Activated CD8-positive, alpha-beta T cell treated with anti-CD3 and anti-CD28 coated beads for 36 hours (primary cell): Measurements from ENCODE around the gene TUFT1. TPM values are rescaled to one million over a fixed set of nuclear protein-coding genes. Genes with fewer than 3 reads are reported as not detected.

Source experiments
- ATAC-seq: fragments of 200-7000 bp; cut with Tn5 transposase; one replicate; pipeline ENCODE4 v1.10.0; 2021; ENCODE audit warnings: mild to moderate bottlenecking, moderate library complexity
- CTCF ChIA-PET: fragments of 350-600 bp; sonication (Branson Sonifier 250); formaldehyde crosslinking; loops from one replicate; lab custom pipeline; 2021; ENCODE audit warnings: antibody characterized with exemption; lab: Charles Lee
- POLR2A ChIA-PET: fragments of 350-600 bp; sonication (Branson Sonifier 250); formaldehyde crosslinking; loops from one replicate; lab custom pipeline; 2021; ENCODE audit warnings: antibody characterized with exemption; lab: Charles Lee
- DNase-seq: peaks from one replicate; pipeline ENCODE4 v3.0.0-alpha.2; 2020
- H3K27ac Mint-ChIP-seq: one replicate; pipeline ENCODE4 v1.8.0; 2021; ENCODE audit warnings: mild to moderate bottlenecking, mixed read lengths
- H3K27me3 Mint-ChIP-seq: one replicate; pipeline ENCODE4 v1.8.0; 2021; ENCODE audit warnings: mixed read lengths
- H3K36me3 Mint-ChIP-seq: one replicate; pipeline ENCODE4 v1.8.0; 2021; ENCODE audit warnings: low read depth, mixed read lengths
- H3K4me1 Mint-ChIP-seq: one replicate; pipeline ENCODE4 v1.8.0; 2021; ENCODE audit warnings: low read depth, mixed read lengths
- H3K4me3 Mint-ChIP-seq: one replicate; pipeline ENCODE4 v1.8.0; 2021; ENCODE audit warnings: mild to moderate bottlenecking, moderate library complexity, mixed read lengths
- H3K9me3 Mint-ChIP-seq: one replicate; pipeline ENCODE4 v1.8.0; 2021; ENCODE audit warnings: mixed read lengths
- CTCF ChIP-seq: fragments of 200-600 bp; IDR thresholded peaks from one replicate; pipeline ENCODE4 v1.8.0; 2022; ENCODE audit warnings: antibody characterized with exemption, mild to moderate bottlenecking
- intact Hi-C: fragments of 100-400 bp; cut with micrococcal nuclease; formaldehyde crosslinking; loops from one replicate; pipeline ENCODE4 v1.10.0; 2022
- total RNA-seq, 2 experiments: library from RNA; stranded (reverse); gene quantifications; one replicate each; pipeline ENCODE4 v1.2.3, GENCODE V29; 2021

Gene TUFT1
- total RNA-seq, 2 experiments from 2014 or later: 1.0 to 1.5 TPM

- no peaks in the 10 kb centered on the region for H3K27me3 Mint-ChIP-seq
- H3K4me1 Mint-ChIP-seq: peaks cover 7% of the 10 kb centered on the region
- CTCF ChIA-PET: interaction anchor here (1.6 to 2.2 kb wide), 2 partner anchors 14 to 44 kb away, joined by 4 to 12 read pairs; no protein-coding TSS in a partner anchor
- H3K36me3 Mint-ChIP-seq: no peaks in the 10 kb centered on the region
- no peak overlapping the region for H3K4me3 Mint-ChIP-seq
- H3K27ac Mint-ChIP-seq: no peak overlapping the region
- intact Hi-C loops: no loop called here
- no peaks in the 10 kb centered on the region for H3K9me3 Mint-ChIP-seq
- POLR2A ChIA-PET: no interaction called here
- ATAC-seq (no peak), DNase-seq (no peak)
- TF ChIP-seq CTCF: no peak
Measured at GRCh38 chr1:151579436-151580225, 39.5 kb downstream of the TUFT1 start.

GRCh38 chr1:151581451-151581850, 41.3 kb downstream of the TUFT1 start:
- H3K27me3 Mint-ChIP-seq: no peaks in the 10 kb centered on the region
- no peak for TF ChIP-seq CTCF
- no peaks in the 10 kb centered on the region for H3K36me3 Mint-ChIP-seq
- POLR2A ChIA-PET: no interaction called here
- ATAC-seq (no peak), DNase-seq (no peak)
- CTCF ChIA-PET: interaction anchor here (1.0 to 2.4 kb wide), 3 partner anchors 13 to 153 kb away, joined by 3 to 17 read pairs (median 5); no protein-coding TSS in a partner anchor
- no peak overlapping the region for H3K27ac Mint-ChIP-seq
- no peaks in the 10 kb centered on the region for H3K9me3 Mint-ChIP-seq
- H3K4me1 Mint-ChIP-seq: no peaks in the 10 kb centered on the region
- no peak overlapping the region for H3K4me3 Mint-ChIP-seq
- intact Hi-C loops: no loop called here

- H3K27me3 Mint-ChIP-seq: no peaks in the 10 kb centered on the region
- ChIA-PET CTCF (interaction anchor here (1.0 to 2.4 kb wide), 3 partner anchors 12 to 152 kb away, joined by 3 to 17 read pairs (median 5); no protein-coding TSS in a partner anchor), POLR2A (no interaction called here)
- DNase-seq: no peak
- no peaks in the 10 kb centered on the region for H3K36me3 Mint-ChIP-seq
- no peak overlapping the region for H3K27ac Mint-ChIP-seq
- intact Hi-C loops: no loop called here
- no peaks in the 10 kb centered on the region for H3K4me1 Mint-ChIP-seq
- no peaks in the 10 kb centered on the region for H3K9me3 Mint-ChIP-seq
- no peak for TF ChIP-seq CTCF
- no peak for ATAC-seq
- H3K4me3 Mint-ChIP-seq: no peak overlapping the region
Measured at GRCh38 chr1:151581921-151582320, 41.8 kb downstream of the TUFT1 start.

GRCh38 chr1:151583796-151584195, 43.7 kb downstream of the TUFT1 start:
- H3K9me3 Mint-ChIP-seq: no peaks in the 10 kb centered on the region

More at GRCh38 chr1:151583796-151584195, 43.7 kb downstream of the TUFT1 start:
- intact Hi-C loops: no loop called here
- Mint-ChIP-seq H3K4me3 (no peak overlapping the region), H3K27me3 (no peaks in the 10 kb centered on the region), H3K36me3 (no peaks in the 10 kb centered on the region), H3K27ac (no peak overlapping the region), H3K4me1 (no peaks in the 10 kb centered on the region)
- POLR2A ChIA-PET: interaction anchor here (1.2 kb wide), 1 partner anchor 58 kb away, joined by 3 read pairs; no protein-coding TSS in a partner anchor
- TF ChIP-seq CTCF: no peak
- CTCF ChIA-PET: interaction anchor here (1.6 kb wide), 1 partner anchor 10 kb away, joined by 5 read pairs; no protein-coding TSS in a partner anchor
- DNase-seq: no peak
- ATAC-seq: no peak
